ENCODE data around the gene MAGIX. TPM values are rescaled to one million over a fixed set of nuclear protein-coding genes. Genes with fewer than 3 reads are reported as not detected.

MAGIX gene
- total and polyA plus RNA-seq, 2 of the 4 experiments (the other 2 are of a cell fraction), result 0.72 to 1.1 TPM

- no TSS peak for BruUV-seq (replicated peaks)
- no peaks in the 10 kb centered on the region for H3K4me1 ChIP-seq (ENCODE audit: control insufficient read depth, insufficient read depth, low read length)
- no peak overlapping the region for H3K4ac ChIP-seq (ENCODE audit: low read depth, low read length)
- H2AFZ ChIP-seq (replicated peaks; ENCODE audit: low read length, poor library complexity), result no peak overlapping the region
- no CpG with 5 or more reads among the region's 13 CpGs for WGBS, 2 experiments (ENCODE audit: extremely low coverage in 2 of 2, insufficient read length in 1 of 2)
- H3K79me1 ChIP-seq (ENCODE audit: low read depth in 1 of 2, low read length in 2 of 2), result no peaks in the 10 kb centered on the region
- dilution Hi-C loops (cut with HindIII; ENCODE audit: low sequenced_read_pairs, unreplicated experiment) (no loop called here), in situ Hi-C loops (cut with MboI; ENCODE audit: low sequenced_read_pairs) (no loop called here), intact Hi-C loops (cut with micrococcal nuclease) (no loop called here)
- no peak overlapping the region for H3K27ac ChIP-seq (ENCODE audit: insufficient read depth, low read length)
- ChIA-PET POLR2A (ENCODE audit: unreplicated experiment) (no interaction called here), CTCF (no interaction called here)
- ATAC-seq (ENCODE audit: low read depth) (no peak), DNase-seq (no peak)
- no peak overlapping the region for H4K8ac ChIP-seq (ENCODE audit: low read depth in 2 of 2, low read length in 2 of 2)
- H3K36me3 ChIP-seq (ENCODE audit: control insufficient read depth, insufficient read depth, low read length), result no peaks in the 10 kb centered on the region
- no peak overlapping the region for H4K91ac ChIP-seq (ENCODE audit: insufficient read depth, low read depth, low read length)
- no peak overlapping the region for H2BK20ac ChIP-seq (ENCODE audit: low read depth, low read length)
- TF ChIP-seq ELK1 (IDR thresholded peaks at IDR 0.05; ENCODE audit: borderline replicate concordance, low read depth, low read length) (no peak), RAD21 (IDR thresholded peaks at IDR 0.05; ENCODE audit: low read length) (no peak), USF2 (IDR thresholded peaks at IDR 0.05; ENCODE audit: low read depth, low read length) (no peak), NFE2L2 (IDR thresholded peaks at IDR 0.05; ENCODE audit: low read depth, low read length) (no peak), CHD1 (IDR thresholded peaks at IDR 0.05; ENCODE audit: low read depth, low read length) (no peak), POLR2A (IDR thresholded peaks at IDR 0.05; ENCODE audit: low read depth, low read length) (no peak), CEBPB (IDR thresholded peaks at IDR 0.05; ENCODE audit: low read depth, low read length) (no peak), MAZ (IDR thresholded peaks at IDR 0.05; ENCODE audit: borderline replicate concordance, low read depth, low read length) (no peak), FOS (IDR thresholded peaks at IDR 0.05; ENCODE audit: low read depth, low read length) (no peak), SMC3 (IDR thresholded peaks at IDR 0.05; ENCODE audit: low read depth, low read length) (no peak), MAFK (IDR thresholded peaks at IDR 0.05; ENCODE audit: low read depth, low read length) (no peak)
- TF ChIP-seq, protein P1, sequence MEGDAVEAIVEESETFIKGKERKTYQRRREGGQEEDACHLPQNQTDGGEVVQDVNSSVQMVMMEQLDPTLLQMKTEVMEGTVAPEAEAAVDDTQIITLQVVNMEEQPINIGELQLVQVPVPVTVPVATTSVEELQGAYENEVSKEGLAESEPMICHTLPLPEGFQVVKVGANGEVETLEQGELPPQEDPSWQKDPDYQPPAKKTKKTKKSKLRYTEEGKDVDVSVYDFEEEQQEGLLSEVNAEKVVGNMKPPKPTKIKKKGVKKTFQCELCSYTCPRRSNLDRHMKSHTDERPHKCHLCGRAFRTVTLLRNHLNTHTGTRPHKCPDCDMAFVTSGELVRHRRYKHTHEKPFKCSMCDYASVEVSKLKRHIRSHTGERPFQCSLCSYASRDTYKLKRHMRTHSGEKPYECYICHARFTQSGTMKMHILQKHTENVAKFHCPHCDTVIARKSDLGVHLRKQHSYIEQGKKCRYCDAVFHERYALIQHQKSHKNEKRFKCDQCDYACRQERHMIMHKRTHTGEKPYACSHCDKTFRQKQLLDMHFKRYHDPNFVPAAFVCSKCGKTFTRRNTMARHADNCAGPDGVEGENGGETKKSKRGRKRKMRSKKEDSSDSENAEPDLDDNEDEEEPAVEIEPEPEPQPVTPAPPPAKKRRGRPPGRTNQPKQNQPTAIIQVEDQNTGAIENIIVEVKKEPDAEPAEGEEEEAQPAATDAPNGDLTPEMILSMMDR (conservative IDR thresholded peaks at IDR 0.05; ENCODE audit: low read depth, low read length), result no peak
- H3K9me1 ChIP-seq (ENCODE audit: insufficient read depth, low read length), result no peaks in the 10 kb centered on the region
- no peak overlapping the region for H2BK5ac ChIP-seq (ENCODE audit: low read depth, low read length, poor library complexity, severe bottlenecking)
- no peak overlapping the region for H3K23ac ChIP-seq (ENCODE audit: low read depth, low read length)
- H3K4me2 ChIP-seq (ENCODE audit: low read depth, low read length), result no peak overlapping the region
- H3K9ac ChIP-seq (ENCODE audit: low read depth, low read length), result no peak overlapping the region
- H3K14ac ChIP-seq (replicated peaks; ENCODE audit: low read depth, low read length), result no peak overlapping the region
- no peak overlapping the region for H3K18ac ChIP-seq (ENCODE audit: low read depth, low read length)
- H3K9me3 ChIP-seq (ENCODE audit: control insufficient read depth, insufficient read depth, low read length), result no peaks in the 10 kb centered on the region
- H3K4me3 ChIP-seq (ENCODE audit: insufficient read depth, low read depth, low read length), result no peak overlapping the region
- H2AK9ac ChIP-seq (replicated peaks; ENCODE audit: low read depth, low read length, poor library complexity), result no peak overlapping the region
- H4K5ac ChIP-seq (ENCODE audit: low read depth, low read length), result no peak overlapping the region
- no peak overlapping the region for H2BK120ac ChIP-seq (ENCODE audit: low read depth, low read length)
- H3K56ac ChIP-seq (ENCODE audit: extremely low read depth, insufficient read depth, low read length), result no peak overlapping the region
- no peak overlapping the region for H2AK5ac ChIP-seq (ENCODE audit: low read depth, low read length)
- no peak overlapping the region for H2BK15ac ChIP-seq (ENCODE audit: low read depth, low read length)
- peaks cover 13% of the 10 kb centered on the region for H3K27me3 ChIP-seq (ENCODE audit: control insufficient read depth, insufficient read depth, low read length)
- H4K20me1 ChIP-seq (ENCODE audit: insufficient read depth, low read length), result no peaks in the 10 kb centered on the region
Observed at GRCh38 chrX:49205443-49205842, 42.9 kb downstream of the MAGIX start.
